CD14-positive monocyte (primary cell): ENCODE measurements around the gene POFUT2. TPM values are rescaled to one million over a fixed set of nuclear protein-coding genes. Genes with fewer than 3 reads are reported as not detected.

Experiments used
- DNase-seq, 3 donors: peaks; one replicate each; pipeline ENCODE4 v3.0.0-alpha.2; 2011 to 2022
- H2AFZ ChIP-seq: 2 replicates; pipeline ENCODE4 v1.6.0; 2012; ENCODE audit warnings: mild to moderate bottlenecking, low read depth, low read length, inconsistent platforms; ENCODE audit not compliant: insufficient read depth, poor library complexity, severe bottlenecking
- H3K27ac ChIP-seq, 2 donors: 1 replicate in 1 of 2; 2 replicates in 1 of 2; pipeline ENCODE4 v1.5.1; 2012 to 2013; ENCODE audit warnings: low read length in 2 of 2, control low read depth in 1 of 2, inconsistent platforms in 1 of 2, low read depth in 1 of 2, mild to moderate bottlenecking in 1 of 2
- H3K27me3 ChIP-seq, 2 donors: one replicate each; pipeline versions ENCODE4 v1.6.0 to v1.6.1; 2011 to 2013; ENCODE audit warnings: low read length in 2 of 2; ENCODE audit not compliant: control insufficient read depth in 2 of 2, insufficient read depth in 2 of 2
- H3K36me3 ChIP-seq, 2 donors: replicated peaks in 1 of 2; 1 replicate in 1 of 2; 2 replicates in 1 of 2; pipeline versions ENCODE4 v1.5.1 to v1.6.1; 2012 to 2013; ENCODE audit warnings: low read length in 2 of 2, control low read depth in 1 of 2, inconsistent platforms in 1 of 2, mild to moderate bottlenecking in 1 of 2; ENCODE audit not compliant: insufficient read depth in 2 of 2, control insufficient read depth in 1 of 2
- H3K4me1 ChIP-seq, 2 donors: 1 replicate in 1 of 2; 2 replicates in 1 of 2; pipeline versions ENCODE4 v1.5.1 to v1.6.1; 2012 to 2013; ENCODE audit warnings: low read length in 2 of 2, control low read depth in 1 of 2, inconsistent platforms in 1 of 2, mild to moderate bottlenecking in 1 of 2, moderate library complexity in 1 of 2; ENCODE audit not compliant: insufficient read depth in 2 of 2, control insufficient read depth in 1 of 2
- H3K4me2 ChIP-seq: replicated peaks from 2 replicates; pipeline ENCODE3; 2012; ENCODE audit warnings: low read length, moderate library complexity, mild to moderate bottlenecking; ENCODE audit not compliant: poor library complexity, severe bottlenecking; ENCODE audit errors: extremely low read depth
- H3K4me3 ChIP-seq, 3 experiments: fragments of 200-600 bp in 1 of 3; sonication (generic) in 1 of 3; replicated peaks in 1 of 3; 1 replicate in 2 of 3; 2 replicates in 1 of 3; pipeline ENCODE4 v1.5.1; 2011 to 2013; ENCODE audit warnings: low read length in 3 of 3, mild to moderate bottlenecking in 3 of 3, control low read depth in 2 of 3, low read depth in 2 of 3, inconsistent platforms in 1 of 3, moderate library complexity in 1 of 3
- H3K79me2 ChIP-seq: 2 replicates; pipeline ENCODE4 v1.6.0; 2012; ENCODE audit warnings: mild to moderate bottlenecking, control low read depth, inconsistent platforms, low read length, moderate library complexity; ENCODE audit not compliant: insufficient read depth
- H3K9ac ChIP-seq: 2 replicates; pipeline ENCODE4 v1.6.0; 2017; ENCODE audit warnings: low read length, mild to moderate bottlenecking; ENCODE audit not compliant: insufficient read depth, poor library complexity, severe bottlenecking
- H3K9me3 ChIP-seq, 2 donors: replicated peaks in 1 of 2; 1 replicate in 1 of 2; 2 replicates in 1 of 2; pipeline versions ENCODE4 v1.5.1 to v1.6.1; 2012 to 2013; ENCODE audit warnings: low read length in 2 of 2, control low read depth in 1 of 2; ENCODE audit not compliant: control insufficient read depth in 1 of 2, insufficient read depth in 1 of 2
- H4K20me1 ChIP-seq: 2 replicates; pipeline ENCODE4 v1.6.0; 2012; ENCODE audit warnings: mild to moderate bottlenecking, low read length, control low read depth, moderate library complexity; ENCODE audit not compliant: insufficient read depth
- H3K27ac Mint-ChIP-seq, 7 donors: one replicate each; pipeline ENCODE4 v1.8.0; 2020; ENCODE audit warnings: mild to moderate bottlenecking in 7 of 7, mixed read lengths in 7 of 7, moderate library complexity in 6 of 7, inconsistent platforms in 2 of 7
- H3K27me3 Mint-ChIP-seq, 3 donors: one replicate each; pipeline ENCODE4 v1.8.0; 2021 to 2022; ENCODE audit warnings: low read depth in 3 of 3, mild to moderate bottlenecking in 3 of 3, mixed read lengths in 3 of 3, moderate library complexity in 3 of 3, inconsistent platforms in 1 of 3
- H3K36me3 Mint-ChIP-seq, 2 donors: one replicate each; pipeline ENCODE4 v1.8.0; 2020; ENCODE audit warnings: mixed read lengths in 2 of 2, inconsistent platforms in 1 of 2, mild to moderate bottlenecking in 1 of 2
- H3K4me1 Mint-ChIP-seq: one replicate; pipeline ENCODE4 v1.8.0; 2020; ENCODE audit warnings: mild to moderate bottlenecking, mixed read lengths
- H3K4me3 Mint-ChIP-seq, 2 donors: one replicate each; pipeline ENCODE4 v1.8.0; 2020; ENCODE audit warnings: mild to moderate bottlenecking in 2 of 2, mixed read lengths in 2 of 2, moderate library complexity in 1 of 2
- H3K9me3 Mint-ChIP-seq, 7 donors: one replicate each; pipeline ENCODE4 v1.8.0; 2020 to 2022; ENCODE audit warnings: mixed read lengths in 7 of 7, mild to moderate bottlenecking in 6 of 7, moderate library complexity in 6 of 7, inconsistent platforms in 2 of 7
- WGBS: methylation state at CpG from one replicate; pipeline ENCODE4 v1.1.5; 2013; ENCODE audit warnings: missing lambda C conversion rate; ENCODE audit not compliant: insufficient coverage; 5-methylcytosine and 5-hydroxymethylcytosine counted together
- intact Hi-C, 2 donors: fragments of 100-400 bp; cut with micrococcal nuclease; formaldehyde crosslinking; loops; one replicate each; pipeline versions ENCODE4 v1.15.0 to v1.15.1; 2023
- polyA plus RNA-seq, 3 donors: library from polyadenylated mRNA; depleted of rRNA in 1 of 3; unstranded in 2 of 3; stranded (reverse) in 1 of 3; fragments of 300-500 nt in 2 of 3; fragments of >200 nt in 1 of 3; fragmentation: Illumina TruSeq in 2 of 3; gene quantifications; 1 replicate in 2 of 3; 2 replicates in 1 of 3; pipeline ENCODE4 v1.2.3, GENCODE V29; 2012 to 2021
- TF ChIP-seq, protein P1 (sequence below): fragments of 200-600 bp; IDR thresholded peaks from one replicate; pipeline ENCODE4 v1.8.0; 2022; ENCODE audit warnings: antibody characterized with exemption, mild to moderate bottlenecking

The POFUT2 gene
- polyA plus RNA-seq, 3 donors, result 1.8 to 21.3 (median 2.8) TPM

DNA sequence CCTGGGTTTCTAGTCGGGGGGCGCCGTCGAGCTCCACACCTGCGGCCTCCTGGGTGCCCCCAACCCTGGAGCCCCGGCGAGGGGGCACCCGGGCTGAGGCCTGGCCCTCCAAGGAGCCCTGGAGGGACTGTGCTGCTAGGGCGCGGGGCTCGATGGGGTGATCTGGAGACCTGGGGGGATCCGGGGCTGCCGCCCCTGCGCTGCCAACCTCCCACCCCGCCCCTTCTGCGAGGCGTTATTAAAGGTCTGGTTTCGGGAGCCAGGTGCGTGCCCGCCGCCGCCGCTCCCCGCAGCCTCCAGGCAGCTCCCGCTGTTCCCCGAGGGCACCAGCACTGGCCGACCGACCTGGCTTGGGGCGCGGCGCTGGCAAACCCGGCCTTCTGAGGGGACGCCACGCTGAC lies 746 bp upstream of the POFUT2 start:
- Histone ChIP-seq H2AFZ (peak overlapping the region; percentile 77), H3K36me3 (peaks cover 25 to 27% of the 10 kb centered on the region in 2 donors), H3K27me3 (no peaks in the 10 kb centered on the region), H3K4me3 (peak overlapping the region; percentile 67 to 87 (median 82)), H3K79me2 (peaks cover 3% of the 10 kb centered on the region), H3K9ac (peak overlapping the region; percentile 76), H3K9me3 (no peaks in the 10 kb centered on the region), H3K4me1 (peaks cover 25 to 28% of the 10 kb centered on the region in 2 donors), H3K27ac (peak overlapping the region in 1 of 2 donors; percentile 81), H4K20me1 (no peaks in the 10 kb centered on the region), H3K4me2 (peak overlapping the region; percentile 81)
- H3K36me3 Mint-ChIP-seq, result peaks cover 22 to 27% of the 10 kb centered on the region in 2 donors
- H3K4me3 Mint-ChIP-seq, result peak overlapping the region in 1 of 2 donors; percentile 43
- DNase-seq, result no peak
- intact Hi-C loops, result loop anchor here in 1 of 2 donors (5.0 kb wide), 3 partner anchors 146 to 354 kb away; partner anchors contain the start of gene PCBP3
- TF ChIP-seq, protein P1, sequence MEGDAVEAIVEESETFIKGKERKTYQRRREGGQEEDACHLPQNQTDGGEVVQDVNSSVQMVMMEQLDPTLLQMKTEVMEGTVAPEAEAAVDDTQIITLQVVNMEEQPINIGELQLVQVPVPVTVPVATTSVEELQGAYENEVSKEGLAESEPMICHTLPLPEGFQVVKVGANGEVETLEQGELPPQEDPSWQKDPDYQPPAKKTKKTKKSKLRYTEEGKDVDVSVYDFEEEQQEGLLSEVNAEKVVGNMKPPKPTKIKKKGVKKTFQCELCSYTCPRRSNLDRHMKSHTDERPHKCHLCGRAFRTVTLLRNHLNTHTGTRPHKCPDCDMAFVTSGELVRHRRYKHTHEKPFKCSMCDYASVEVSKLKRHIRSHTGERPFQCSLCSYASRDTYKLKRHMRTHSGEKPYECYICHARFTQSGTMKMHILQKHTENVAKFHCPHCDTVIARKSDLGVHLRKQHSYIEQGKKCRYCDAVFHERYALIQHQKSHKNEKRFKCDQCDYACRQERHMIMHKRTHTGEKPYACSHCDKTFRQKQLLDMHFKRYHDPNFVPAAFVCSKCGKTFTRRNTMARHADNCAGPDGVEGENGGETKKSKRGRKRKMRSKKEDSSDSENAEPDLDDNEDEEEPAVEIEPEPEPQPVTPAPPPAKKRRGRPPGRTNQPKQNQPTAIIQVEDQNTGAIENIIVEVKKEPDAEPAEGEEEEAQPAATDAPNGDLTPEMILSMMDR, result no peak
- peaks cover 0 to 3% (median 0%) of the 10 kb centered on the region in 3 donors for H3K27me3 Mint-ChIP-seq
- 13% methylated on average over 19 of the region's 34 CpGs for WGBS
- H3K4me1 Mint-ChIP-seq, result peaks cover 27% of the 10 kb centered on the region
- peak overlapping the region in 2 of 7 donors; percentile 9 to 82 for H3K27ac Mint-ChIP-seq
- no peaks in the 10 kb centered on the region for H3K9me3 Mint-ChIP-seq

DNA sequence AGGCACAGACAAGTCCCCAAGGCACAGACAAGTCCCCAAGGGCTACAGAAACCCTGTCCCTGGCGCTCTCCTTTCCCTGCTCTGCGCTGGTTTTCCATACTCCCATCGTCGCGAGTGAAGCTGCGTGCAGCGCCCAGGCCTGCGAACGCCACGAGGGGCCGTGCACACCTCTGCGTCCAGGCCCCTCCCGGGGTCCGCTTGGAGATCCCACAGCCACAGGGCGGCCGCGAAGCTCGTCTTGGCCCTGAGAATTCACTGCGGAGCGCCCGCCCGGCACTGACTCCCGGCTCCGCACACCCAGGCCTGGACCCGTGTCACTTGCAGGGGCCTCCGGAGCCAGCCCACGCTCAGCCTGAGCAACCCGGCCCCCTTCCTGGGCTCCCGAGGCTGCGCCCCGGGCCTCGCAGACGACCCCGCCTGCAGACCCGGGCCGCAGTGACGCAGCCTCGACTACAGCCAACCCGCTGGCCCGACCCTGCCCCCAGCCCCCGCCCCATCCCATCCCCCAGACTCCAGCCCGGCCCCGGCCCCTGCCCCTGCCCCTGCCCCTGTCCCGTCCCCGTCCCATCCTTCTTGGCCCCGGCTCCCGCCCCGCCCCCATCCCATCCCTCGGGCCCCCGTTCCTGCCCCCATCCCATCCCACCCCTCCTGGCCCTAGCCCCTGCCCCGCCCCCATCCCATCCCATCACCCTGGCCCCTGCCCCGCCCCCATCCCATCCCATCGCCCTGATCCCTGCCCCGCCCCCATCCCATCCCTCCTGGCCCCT lies 841 bp downstream of the POFUT2 start:
- Mint-ChIP-seq H3K27ac (peak overlapping the region in 1 of 7 donors; percentile 96), H3K4me1 (peaks cover 14% of the 10 kb centered on the region), H3K4me3 (peak overlapping the region in 1 of 2 donors; percentile 58), H3K9me3 (no peaks in the 10 kb centered on the region), H3K27me3 (no peaks in the 10 kb centered on the region), H3K36me3 (peaks cover 30 to 40% of the 10 kb centered on the region in 2 donors)
- Histone ChIP-seq H3K9me3 (no peaks in the 10 kb centered on the region), H3K79me2 (peaks cover 3% of the 10 kb centered on the region), H3K27ac (no peak overlapping the region), H4K20me1 (no peaks in the 10 kb centered on the region), H3K36me3 (peaks cover 34 to 40% of the 10 kb centered on the region in 2 donors), H3K9ac (peak overlapping the region; percentile 76), H3K4me1 (peaks cover 10 to 14% of the 10 kb centered on the region in 2 donors), H2AFZ (no peak overlapping the region), H3K4me2 (peak overlapping the region; percentile 81), H3K27me3 (no peaks in the 10 kb centered on the region), H3K4me3 (peak overlapping the region in 2 of 3 experiments; percentile 67 to 87)
- intact Hi-C loops, result loop anchor here in 1 of 2 donors (5.0 kb wide), 3 partner anchors 145 to 355 kb away; partner anchors contain the start of gene PCBP3
- no peak for DNase-seq
- TF ChIP-seq, protein P1, result no peak
- WGBS, result 32% methylated on average over 30 of the region's 54 CpGs
